KMS-11 (cell line): ENCODE results near the gene TBC1D4.

Experiments used
- H2AFZ ChIP-seq: fragments of 200-600 bp; sonication (generic); 2 replicates; pipeline ENCODE4 v1.6.1; 2016; ENCODE audit warnings: antibody characterized with exemption, mixed run types, low read depth
- H3K27ac ChIP-seq: fragments of 200-600 bp; sonication (generic); 2 replicates; pipeline ENCODE4 v1.6.1; 2016; ENCODE audit warnings: mild to moderate bottlenecking, mixed run types
- H3K27me3 ChIP-seq: fragments of 200-600 bp; sonication (generic); 2 replicates; pipeline ENCODE4 v1.6.1; 2017; ENCODE audit warnings: mild to moderate bottlenecking, low read depth, mixed run types, moderate library complexity; ENCODE audit not compliant: insufficient read depth
- H3K36me3 ChIP-seq: fragments of 200-600 bp; sonication (generic); 2 replicates; pipeline ENCODE4 v1.6.1; 2017; ENCODE audit warnings: mild to moderate bottlenecking, mixed run types; ENCODE audit not compliant: insufficient read depth
- H3K4me1 ChIP-seq: fragments of 200-600 bp; sonication (generic); 2 replicates; pipeline ENCODE4 v1.6.1; 2016; ENCODE audit warnings: mild to moderate bottlenecking, low read depth, mixed run types; ENCODE audit not compliant: poor library complexity, severe bottlenecking
- H3K4me2 ChIP-seq: fragments of 200-600 bp; sonication (generic); 2 replicates; pipeline ENCODE4 v1.7.0; 2016; ENCODE audit warnings: mild to moderate bottlenecking, mixed run types
- H3K4me3 ChIP-seq: fragments of 200-600 bp; sonication (generic); IDR thresholded peaks from 2 replicates; pipeline ENCODE4 v1.6.1; 2017; ENCODE audit warnings: low read depth, low read length, mixed read lengths; ENCODE audit not compliant: insufficient read depth
- H3K79me2 ChIP-seq: fragments of 200-600 bp; sonication (generic); 2 replicates; pipeline ENCODE4 v1.6.1; 2016; ENCODE audit warnings: low read depth, mixed run types; ENCODE audit not compliant: insufficient read depth
- H3K9ac ChIP-seq: fragments of 200-600 bp; sonication (generic); 2 replicates; pipeline ENCODE4 v1.6.1; 2016; ENCODE audit warnings: mild to moderate bottlenecking, mixed run types
- H4K20me1 ChIP-seq: fragments of 200-600 bp; sonication (generic); 2 replicates; pipeline ENCODE4 v1.6.1; 2016; ENCODE audit warnings: mild to moderate bottlenecking, mixed run types; ENCODE audit not compliant: insufficient read depth
- CTCF ChIP-seq: fragments of 200-600 bp; sonication (generic); conservative IDR thresholded peaks from 2 replicates; pipeline ENCODE4 v1.6.1; 2017; ENCODE audit warnings: low read depth, mild to moderate bottlenecking, antibody characterized with exemption, low read length, moderate library complexity, mixed read lengths

The TBC1D4 gene

GRCh38 chr13:75418186-75418843 is 63.7 kb downstream of the TBC1D4 start:
- H3K4me3 ChIP-seq: no peak overlapping the region
- H3K79me2 ChIP-seq: no peaks in the 10 kb centered on the region
- H3K4me2 ChIP-seq: no peak overlapping the region
- H3K27ac ChIP-seq: no peak overlapping the region
- no peaks in the 10 kb centered on the region for H4K20me1 ChIP-seq
- H3K9ac ChIP-seq: no peak overlapping the region
- no peak overlapping the region for H2AFZ ChIP-seq
- no peaks in the 10 kb centered on the region for H3K36me3 ChIP-seq
- no peak for TF ChIP-seq CTCF
- H3K4me1 ChIP-seq: no peaks in the 10 kb centered on the region
- no peaks in the 10 kb centered on the region for H3K27me3 ChIP-seq

- H3K4me2 ChIP-seq: no peak overlapping the region
- H3K27ac ChIP-seq: no peak overlapping the region
- no peak for TF ChIP-seq CTCF
- no peaks in the 10 kb centered on the region for H3K4me1 ChIP-seq
- no peak overlapping the region for H2AFZ ChIP-seq
- H3K27me3 ChIP-seq: no peaks in the 10 kb centered on the region
- no peaks in the 10 kb centered on the region for H3K79me2 ChIP-seq
- no peak overlapping the region for H3K4me3 ChIP-seq
- H3K9ac ChIP-seq: no peak overlapping the region
- no peaks in the 10 kb centered on the region for H3K36me3 ChIP-seq
- H4K20me1 ChIP-seq: no peaks in the 10 kb centered on the region
Observed at GRCh38 chr13:75417656-75418055, 64.3 kb downstream of the TBC1D4 start.

- H3K9ac ChIP-seq: no peak overlapping the region
- no peaks in the 10 kb centered on the region for H3K36me3 ChIP-seq
- no peaks in the 10 kb centered on the region for H3K4me1 ChIP-seq
- no peaks in the 10 kb centered on the region for H4K20me1 ChIP-seq
- H3K4me3 ChIP-seq: no peak overlapping the region
- no peak for TF ChIP-seq CTCF
- H2AFZ ChIP-seq: no peak overlapping the region
- H3K79me2 ChIP-seq: no peaks in the 10 kb centered on the region
- H3K4me2 ChIP-seq: no peak overlapping the region
- no peak overlapping the region for H3K27ac ChIP-seq
- no peaks in the 10 kb centered on the region for H3K27me3 ChIP-seq
Observed at GRCh38 chr13:75417012-75417384, 65.0 kb downstream of the TBC1D4 start.

GRCh38 chr13:75416327-75417011 is 65.5 kb downstream of the TBC1D4 start:
- Histone ChIP-seq H3K4me3 (no peak overlapping the region), H3K4me2 (no peak overlapping the region), H3K27me3 (no peaks in the 10 kb centered on the region), H2AFZ (no peak overlapping the region), H3K36me3 (no peaks in the 10 kb centered on the region), H3K4me1 (no peaks in the 10 kb centered on the region), H3K79me2 (no peaks in the 10 kb centered on the region), H3K27ac (no peak overlapping the region), H4K20me1 (no peaks in the 10 kb centered on the region), H3K9ac (no peak overlapping the region)
- TF ChIP-seq CTCF: no peak
